ENCODE measurements around the gene TPRG1L. TPM values are rescaled to one million over a fixed set of nuclear protein-coding genes. Genes with fewer than 3 reads are reported as not detected.
"Not testable (repeated sequence)": the region's sequence is repeated elsewhere in the genome, so short reads cannot be mapped to it uniquely, and the experiment has no call there.

The TPRG1L gene
- total RNA-seq, 3 donors from 2014 or later = 70.4 to 96.0 (median 76.1) TPM

- H3K9me3 ChIP-seq = no peaks in the 10 kb centered on the region
- no peak for DNase-seq
- H3K4me3 ChIP-seq = no peak overlapping the region
- ATAC-seq = no peak
- TF ChIP-seq CTCF (IDR thresholded peaks at IDR 0.05) = no peak
- intact Hi-C loops (cut with DNase I, micrococcal nuclease) = no loop called here
- no peaks in the 10 kb centered on the region for H3K4me1 ChIP-seq (ENCODE audit: low read depth)
- no peaks in the 10 kb centered on the region for H3K36me3 ChIP-seq (ENCODE audit: low read depth)
Observed at GRCh38 chr1:3578433-3578805, 46.4 kb upstream of the TPRG1L start.

- no peaks in the 10 kb centered on the region for H3K36me3 ChIP-seq (ENCODE audit: low read depth)
- TF ChIP-seq CTCF (IDR thresholded peaks at IDR 0.05) = no peak
- ATAC-seq (no peak), DNase-seq (no peak)
- no peak overlapping the region for H3K4me3 ChIP-seq
- no peaks in the 10 kb centered on the region for H3K9me3 ChIP-seq
- H3K4me1 ChIP-seq (ENCODE audit: low read depth) = no peaks in the 10 kb centered on the region
- intact Hi-C loops (cut with DNase I, micrococcal nuclease) = no loop called here
Observed at GRCh38 chr1:3578906-3579305, 45.9 kb upstream of the TPRG1L start.

GRCh38 chr1:3579626-3580025 is 45.2 kb upstream of the TPRG1L start:
- H3K4me1 ChIP-seq (ENCODE audit: low read depth) = no peaks in the 10 kb centered on the region
- H3K4me3 ChIP-seq = no peak overlapping the region
- no peak for TF ChIP-seq CTCF (IDR thresholded peaks at IDR 0.05)
- intact Hi-C loops (cut with DNase I, micrococcal nuclease) = no loop called here
- H3K36me3 ChIP-seq (ENCODE audit: low read depth) = no peaks in the 10 kb centered on the region
- ATAC-seq (no peak), DNase-seq (no peak)
- H3K9me3 ChIP-seq = no peaks in the 10 kb centered on the region

GRCh38 chr1:3580231-3580630 is 44.6 kb upstream of the TPRG1L start:
- TF ChIP-seq CTCF (IDR thresholded peaks at IDR 0.05) = no peak
- Histone ChIP-seq H3K4me3 (no peak overlapping the region), H3K4me1 (ENCODE audit: low read depth) (no peaks in the 10 kb centered on the region), H3K9me3 (no peaks in the 10 kb centered on the region), H3K36me3 (ENCODE audit: low read depth) (no peaks in the 10 kb centered on the region)
- DNase-seq = no peak
- intact Hi-C loops (cut with DNase I, micrococcal nuclease) = no loop called here
- ATAC-seq = no peak

GRCh38 chr1:3581296-3582036 is 43.3 kb upstream of the TPRG1L start:
- no peaks in the 10 kb centered on the region for H3K36me3 ChIP-seq (ENCODE audit: low read depth)
- TF ChIP-seq CTCF (IDR thresholded peaks at IDR 0.05) = no peak
- H3K9me3 ChIP-seq = no peaks in the 10 kb centered on the region
- intact Hi-C loops (cut with DNase I, micrococcal nuclease) = no loop called here
- H3K4me1 ChIP-seq (ENCODE audit: low read depth) = no peaks in the 10 kb centered on the region
- ATAC-seq = no peak
- H3K4me3 ChIP-seq = no peak overlapping the region
- DNase-seq = no peak

GRCh38 chr1:3583751-3584150 is 41.1 kb upstream of the TPRG1L start:
- H3K4me1 ChIP-seq (ENCODE audit: low read depth); intact Hi-C loops (cut with DNase I, micrococcal nuclease); ATAC-seq; H3K4me3 ChIP-seq; H3K36me3 ChIP-seq (ENCODE audit: low read depth); H3K9me3 ChIP-seq; DNase-seq: not testable (repeated sequence)
